GM18511 (cell line): ENCODE data around the gene INSM1.

Experiments used
- ATAC-seq: cut with Tn5 transposase; IDR thresholded peaks from one replicate; pipeline ENCODE4 v1.9.1; 2021; ENCODE audit warnings: mild to moderate bottlenecking, moderate library complexity; ENCODE audit not compliant: unreplicated experiment

INSM1 gene

DNA sequence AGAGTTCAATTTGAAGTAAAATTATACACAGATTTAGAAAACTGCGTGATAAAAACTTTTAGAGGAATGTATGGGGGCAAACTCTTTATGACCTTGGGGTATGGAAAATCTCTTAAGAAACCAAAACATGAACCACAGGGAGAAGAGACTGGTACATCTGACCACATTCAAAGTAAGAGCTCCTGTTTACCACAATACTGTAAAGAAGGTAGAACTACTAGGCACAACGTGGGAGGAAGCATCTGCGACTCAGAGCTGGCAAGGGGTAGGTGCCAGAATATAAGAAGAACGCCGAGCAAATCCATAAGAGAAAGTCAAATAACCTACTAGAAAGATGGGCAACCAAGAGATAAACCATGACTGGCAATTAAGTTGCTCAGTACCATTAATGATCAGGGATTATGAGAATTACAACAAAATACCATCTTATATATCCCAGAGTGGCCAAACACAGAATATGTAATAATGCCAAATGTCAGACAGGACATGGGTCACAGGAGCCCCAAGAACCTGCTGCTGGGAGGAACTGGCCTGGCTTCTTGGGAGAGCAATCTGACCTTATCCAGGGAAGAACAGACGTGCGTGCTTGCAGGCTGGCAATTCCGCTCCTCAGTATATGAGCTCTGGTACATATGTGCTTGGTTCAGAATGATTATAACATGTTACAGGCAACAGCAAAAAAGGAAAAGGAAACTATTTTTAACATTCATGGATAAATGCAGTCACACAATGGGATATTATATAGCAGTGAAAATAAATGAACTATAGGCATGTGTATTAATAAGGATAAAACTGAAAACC is 50.2 kb downstream of the INSM1 start:
- ATAC-seq: no peak
